Measurements from ENCODE around the gene HENMT1.

The HENMT1 gene

GRCh38 chr1:108624069-108624468, 36.8 kb downstream of the HENMT1 start:
- DNase-seq = no peak

- no peak for DNase-seq
Observed at GRCh38 chr1:108617724-108618056, 43.2 kb downstream of the HENMT1 start.

GRCh38 chr1:108617008-108617723, 43.7 kb downstream of the HENMT1 start:
- no peak for DNase-seq

GRCh38 chr1:108615544-108615943, 45.3 kb downstream of the HENMT1 start:
- DNase-seq = no peak

- DNase-seq = no peak
Observed at GRCh38 chr1:108612496-108612895, 48.4 kb downstream of the HENMT1 start.

GRCh38 chr1:108611984-108612383, 48.9 kb downstream of the HENMT1 start:
- DNase-seq = no peak

- DNase-seq = peak in 1 of 2 experiments; percentile 7
Observed at GRCh38 chr1:108610073-108610472, 50.8 kb downstream of the HENMT1 start.

GRCh38 chr1:108609483-108610049, 51.3 kb downstream of the HENMT1 start:
- no peak for DNase-seq

- no peak for DNase-seq
Observed at GRCh38 chr1:108606478-108606877, 54.4 kb downstream of the HENMT1 start.

- DNase-seq = no peak
Observed at GRCh38 chr1:108605633-108606032, 55.3 kb downstream of the HENMT1 start.

- DNase-seq = no peak
Observed at GRCh38 chr1:108601708-108602410, 59.0 kb downstream of the HENMT1 start.

GRCh38 chr1:108600504-108600903, 60.4 kb downstream of the HENMT1 start:
- DNase-seq = no peak

- DNase-seq = no peak
Observed at GRCh38 chr1:108598340-108598739, 62.6 kb downstream of the HENMT1 start.
